PC-3 (cell line): ENCODE data around the gene MSI1.

Source experiments
- EZH2 ChIP-seq: fragments of 300-600 bp; sonication (generic); IDR thresholded peaks from one replicate; pipeline ENCODE4 v1.6.1; 2017; ENCODE audit warnings: antibody characterized with exemption, mild to moderate bottlenecking, low read length; ENCODE audit not compliant: unreplicated experiment
- EZH2phosphoT487 ChIP-seq: fragments of 300-600 bp; sonication (generic); IDR thresholded peaks from 2 replicates; pipeline ENCODE4 v1.6.1; 2018; ENCODE audit warnings: mild to moderate bottlenecking, antibody characterized with exemption, low read length, borderline replicate concordance
- TF ChIP-seq, protein P1 (sequence below): fragments of 300-600 bp; sonication (generic); conservative IDR thresholded peaks from 2 replicates; pipeline ENCODE4 v1.5.1; 2017; ENCODE audit warnings: antibody characterized with exemption, low read depth, mild to moderate bottlenecking, low read length

DNA sequence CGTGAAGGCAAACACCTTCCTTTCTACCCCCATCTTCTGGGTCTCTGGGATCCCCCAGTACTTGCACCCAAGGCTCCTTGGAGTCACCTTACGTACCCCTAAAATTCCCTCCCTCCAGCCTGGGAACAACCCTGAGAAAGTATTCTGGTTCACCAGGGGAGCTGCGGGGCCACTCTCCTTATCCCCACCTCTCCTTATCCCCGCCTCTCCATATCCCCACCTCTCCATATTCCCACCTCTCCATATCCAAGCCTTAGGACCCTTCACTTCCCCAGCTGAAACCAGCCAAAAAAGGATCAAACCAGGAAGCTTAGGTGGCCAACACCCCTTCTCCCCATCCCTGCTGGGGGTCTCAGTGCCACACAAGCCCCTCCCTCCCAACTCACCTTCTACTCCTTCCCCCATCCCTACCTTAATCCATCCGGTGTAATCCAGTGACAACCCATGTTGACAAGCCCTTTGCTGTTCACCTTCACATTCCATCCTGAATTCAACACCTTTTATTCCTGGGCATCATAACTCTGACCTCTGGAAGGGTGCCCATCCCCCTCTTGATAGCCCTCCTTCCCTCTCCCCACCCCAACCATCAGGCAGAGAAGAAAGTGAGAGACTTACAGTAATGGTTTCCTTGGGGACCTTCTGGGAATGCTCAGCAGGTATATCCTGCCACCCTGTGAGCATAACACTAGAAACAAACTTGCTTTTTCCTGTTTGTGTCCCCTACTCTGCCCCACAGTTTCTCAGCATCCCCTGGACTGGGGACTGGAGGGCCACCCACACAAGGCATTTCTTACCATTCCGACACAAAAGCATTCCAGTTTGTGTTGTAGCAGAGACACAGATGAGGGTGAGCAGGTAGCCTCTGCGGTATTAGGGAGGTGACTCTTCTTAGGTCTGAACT, 1.6 kb upstream of the MSI1 start:
- TF ChIP-seq EZH2phosphoT487 (no peak), EZH2 (no peak)
- TF ChIP-seq, protein P1, sequence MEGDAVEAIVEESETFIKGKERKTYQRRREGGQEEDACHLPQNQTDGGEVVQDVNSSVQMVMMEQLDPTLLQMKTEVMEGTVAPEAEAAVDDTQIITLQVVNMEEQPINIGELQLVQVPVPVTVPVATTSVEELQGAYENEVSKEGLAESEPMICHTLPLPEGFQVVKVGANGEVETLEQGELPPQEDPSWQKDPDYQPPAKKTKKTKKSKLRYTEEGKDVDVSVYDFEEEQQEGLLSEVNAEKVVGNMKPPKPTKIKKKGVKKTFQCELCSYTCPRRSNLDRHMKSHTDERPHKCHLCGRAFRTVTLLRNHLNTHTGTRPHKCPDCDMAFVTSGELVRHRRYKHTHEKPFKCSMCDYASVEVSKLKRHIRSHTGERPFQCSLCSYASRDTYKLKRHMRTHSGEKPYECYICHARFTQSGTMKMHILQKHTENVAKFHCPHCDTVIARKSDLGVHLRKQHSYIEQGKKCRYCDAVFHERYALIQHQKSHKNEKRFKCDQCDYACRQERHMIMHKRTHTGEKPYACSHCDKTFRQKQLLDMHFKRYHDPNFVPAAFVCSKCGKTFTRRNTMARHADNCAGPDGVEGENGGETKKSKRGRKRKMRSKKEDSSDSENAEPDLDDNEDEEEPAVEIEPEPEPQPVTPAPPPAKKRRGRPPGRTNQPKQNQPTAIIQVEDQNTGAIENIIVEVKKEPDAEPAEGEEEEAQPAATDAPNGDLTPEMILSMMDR: no peak
